HEK293 (cell line): ENCODE measurements around the gene ABLIM3.

ENCODE experiments used
- CTCF ChIA-PET: fragments of 350-600 bp; formaldehyde crosslinking; extraction: SDS; loops from one replicate; lab custom pipeline; 2021; ENCODE audit warnings: antibody characterized with exemption; lab: Yijun Ruan, JAX
- POLR2A ChIA-PET: fragments of 300-600 bp; formaldehyde crosslinking; extraction: SDS; loops from one replicate; lab custom pipeline; 2020; ENCODE audit warnings: antibody characterized with exemption, inconsistent platforms; lab: Yijun Ruan, JAX
- H3K27ac ChIP-seq: fragments of 200-500 bp; sonication (Bioruptor generic); 2 replicates; pipeline ENCODE4 v1.5.1; 2014; ENCODE audit warnings: low read depth, low read length, control low read depth, inconsistent platforms; ENCODE audit errors: extremely low read depth
- H3K36me3 ChIP-seq, 2 experiments: fragments of 200-500 bp in 1 of 2; sonication (Bioruptor generic) in 1 of 2; 1 replicate in 1 of 2; 2 replicates in 1 of 2; pipeline ENCODE4 v1.5.1; 2014 to 2017; ENCODE audit warnings: inconsistent platforms in 2 of 2, low read length in 2 of 2; ENCODE audit not compliant: control insufficient read depth in 2 of 2, insufficient read depth in 1 of 2
- H3K4me1 ChIP-seq: fragments of 200-500 bp; sonication (Bioruptor generic); 2 replicates; pipeline ENCODE4 v1.5.1; 2014; ENCODE audit warnings: mild to moderate bottlenecking, low read length, inconsistent platforms; ENCODE audit not compliant: control insufficient read depth, insufficient read depth
- H3K4me3 ChIP-seq: 2 replicates; pipeline ENCODE4 v1.5.1; 2011; ENCODE audit warnings: low read depth, mild to moderate bottlenecking, control low read depth, low read length, moderate library complexity
- H3K9me3 ChIP-seq: fragments of 200-500 bp; sonication (Bioruptor generic); 2 replicates; pipeline ENCODE4 v1.5.1; 2014; ENCODE audit warnings: low read depth, low read length, inconsistent platforms; ENCODE audit not compliant: control insufficient read depth, insufficient read depth
- CTCF ChIP-seq: fragments of 450-650 bp; formaldehyde crosslinking; IDR thresholded peaks from 2 replicates; pipeline ENCODE4 v1.5.1; 2016; ENCODE audit warnings: missing biosample characterization, missing genetic modification characterization
- HOXA7 ChIP-seq: sonication (generic); formaldehyde crosslinking; IDR thresholded peaks from 2 replicates; pipeline ENCODE4 v1.8.1; 2022; ENCODE audit warnings: missing genetic modification reagents, borderline replicate concordance
- INSM2 ChIP-seq: fragments of 450-650 bp; formaldehyde crosslinking; IDR thresholded peaks from 2 replicates; pipeline ENCODE4 v1.5.1; 2016; ENCODE audit warnings: missing biosample characterization, missing genetic modification characterization
- KLF7 ChIP-seq: fragments of 450-650 bp; formaldehyde crosslinking; IDR thresholded peaks from 2 replicates; pipeline ENCODE4 v1.5.1; 2016; ENCODE audit warnings: missing biosample characterization, missing genetic modification characterization, borderline replicate concordance
- ZBTB49 ChIP-seq: fragments of 450-650 bp; formaldehyde crosslinking; IDR thresholded peaks from 2 replicates; pipeline ENCODE4 v1.5.1; 2016; ENCODE audit warnings: missing biosample characterization, missing genetic modification characterization, low read depth
- ZEB2 ChIP-seq: fragments of 450-650 bp; formaldehyde crosslinking; IDR thresholded peaks from 2 replicates; pipeline ENCODE4 v1.5.1; 2016; ENCODE audit warnings: missing biosample characterization, missing genetic modification characterization
- ZFP41 ChIP-seq: fragments of 450-650 bp; formaldehyde crosslinking; IDR thresholded peaks from 2 replicates; pipeline ENCODE4 v1.5.1; 2016; ENCODE audit warnings: missing biosample characterization, missing genetic modification characterization, borderline replicate concordance
- ZNF175 ChIP-seq: fragments of 450-650 bp; formaldehyde crosslinking; IDR thresholded peaks from 2 replicates; pipeline ENCODE4 v1.5.1; 2016; ENCODE audit warnings: missing biosample characterization, missing genetic modification characterization
- ZNF184 ChIP-seq: fragments of 450-650 bp; IDR thresholded peaks from 2 replicates; pipeline ENCODE4 v1.5.1; 2018; ENCODE audit warnings: missing biosample characterization, mild to moderate bottlenecking, missing genetic modification characterization
- ZNF354C ChIP-seq: fragments of 450-650 bp; formaldehyde crosslinking; IDR thresholded peaks from 2 replicates; pipeline ENCODE4 v1.5.1; 2016; ENCODE audit warnings: missing biosample characterization, missing genetic modification characterization, low read depth, borderline replicate concordance
- ZNF501 ChIP-seq: fragments of 450-650 bp; formaldehyde crosslinking; IDR thresholded peaks from 2 replicates; pipeline ENCODE4 v1.5.1; 2016; ENCODE audit warnings: missing biosample characterization, missing genetic modification characterization
- ZNF521 ChIP-seq: fragments of 450-650 bp; formaldehyde crosslinking; IDR thresholded peaks from 2 replicates; pipeline ENCODE4 v1.5.1; 2017; ENCODE audit warnings: missing biosample characterization, mild to moderate bottlenecking, missing genetic modification characterization
- ZNF596 ChIP-seq: fragments of 450-650 bp; IDR thresholded peaks from 2 replicates; pipeline ENCODE4 v1.5.0; 2018; ENCODE audit warnings: missing biosample characterization, mild to moderate bottlenecking, missing genetic modification characterization, moderate library complexity
- TF ChIP-seq, protein P1 (sequence below): fragments of 450-650 bp; formaldehyde crosslinking; IDR thresholded peaks from 2 replicates; pipeline ENCODE4 v1.5.1; 2016; ENCODE audit warnings: missing biosample characterization, missing genetic modification characterization

The ABLIM3 gene

DNA sequence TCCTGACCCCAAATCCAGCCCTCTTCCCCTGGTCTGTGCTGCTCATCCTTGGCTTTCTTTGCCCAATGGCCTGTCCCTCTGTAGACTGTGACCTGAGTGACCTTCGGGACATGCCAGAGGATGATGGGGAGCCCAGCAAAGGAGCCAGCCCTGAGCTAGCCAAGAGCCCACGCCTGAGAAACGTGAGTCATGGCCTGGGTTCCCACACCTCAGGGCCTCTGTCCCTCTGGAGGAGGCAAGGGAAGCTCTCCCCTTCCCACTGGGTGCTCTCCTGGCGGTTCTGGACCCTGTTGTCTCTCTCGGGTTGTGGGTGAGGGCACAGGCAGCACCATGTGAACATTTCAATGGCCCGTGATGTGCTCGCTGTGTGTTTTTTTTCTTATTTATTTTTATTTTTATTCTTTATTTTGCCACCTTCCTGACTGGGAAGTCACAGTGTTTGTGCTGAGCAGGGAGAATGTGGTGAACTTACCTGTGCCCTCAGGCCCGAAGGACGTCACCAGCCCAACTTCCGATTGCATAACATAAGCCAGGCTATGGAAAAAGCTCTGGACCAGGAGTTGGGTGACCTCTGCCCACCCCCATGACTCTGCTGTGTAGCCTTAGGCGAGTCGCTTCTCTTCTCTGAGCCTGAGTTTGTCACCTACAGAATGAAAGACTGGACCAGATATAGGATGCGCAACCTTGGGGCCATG lies 159.9 kb downstream of the ABLIM3 start (continued):
- TF ChIP-seq, protein P1, sequence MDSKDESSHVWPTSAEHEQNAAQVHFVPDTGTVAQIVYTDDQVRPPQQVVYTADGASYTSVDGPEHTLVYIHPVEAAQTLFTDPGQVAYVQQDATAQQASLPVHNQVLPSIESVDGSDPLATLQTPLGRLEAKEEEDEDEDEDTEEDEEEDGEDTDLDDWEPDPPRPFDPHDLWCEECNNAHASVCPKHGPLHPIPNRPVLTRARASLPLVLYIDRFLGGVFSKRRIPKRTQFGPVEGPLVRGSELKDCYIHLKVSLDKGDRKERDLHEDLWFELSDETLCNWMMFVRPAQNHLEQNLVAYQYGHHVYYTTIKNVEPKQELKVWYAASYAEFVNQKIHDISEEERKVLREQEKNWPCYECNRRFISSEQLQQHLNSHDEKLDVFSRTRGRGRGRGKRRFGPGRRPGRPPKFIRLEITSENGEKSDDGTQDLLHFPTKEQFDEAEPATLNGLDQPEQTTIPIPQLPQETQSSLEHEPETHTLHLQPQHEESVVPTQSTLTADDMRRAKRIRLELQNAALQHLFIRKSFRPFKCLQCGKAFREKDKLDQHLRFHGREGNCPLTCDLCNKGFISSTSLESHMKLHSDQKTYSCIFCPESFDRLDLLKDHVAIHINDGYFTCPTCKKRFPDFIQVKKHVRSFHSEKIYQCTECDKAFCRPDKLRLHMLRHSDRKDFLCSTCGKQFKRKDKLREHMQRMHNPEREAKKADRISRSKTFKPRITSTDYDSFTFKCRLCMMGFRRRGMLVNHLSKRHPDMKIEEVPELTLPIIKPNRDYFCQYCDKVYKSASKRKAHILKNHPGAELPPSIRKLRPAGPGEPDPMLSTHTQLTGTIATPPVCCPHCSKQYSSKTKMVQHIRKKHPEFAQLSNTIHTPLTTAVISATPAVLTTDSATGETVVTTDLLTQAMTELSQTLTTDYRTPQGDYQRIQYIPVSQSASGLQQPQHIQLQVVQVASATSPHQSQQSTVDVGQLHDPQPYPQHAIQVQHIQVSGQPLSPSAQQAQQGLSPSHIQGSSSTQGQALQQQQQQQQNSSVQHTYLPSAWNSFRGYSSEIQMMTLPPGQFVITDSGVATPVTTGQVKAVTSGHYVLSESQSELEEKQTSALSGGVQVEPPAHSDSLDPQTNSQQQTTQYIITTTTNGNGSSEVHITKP, result no peak
- no peak for TF ChIP-seq ZNF184 (tag by site-specific recombination)
- no peak for TF ChIP-seq ZBTB49
- TF ChIP-seq KLF7, result no peak
- TF ChIP-seq INSM2 (tag by site-specific recombination), result no peak
- TF ChIP-seq, all 188 proteins: peak for 0

GRCh38 chr5:149301744-149302380 lies 160.6 kb downstream of the ABLIM3 start:
- H3K27ac ChIP-seq, result no peak overlapping the region
- POLR2A ChIA-PET, result no interaction called here
- TF ChIP-seq ZFP41, result no peak
- no peak for TF ChIP-seq CTCF (tag by site-specific recombination)
- no peak for TF ChIP-seq ZNF521 (tag by site-specific recombination)
- no peak for TF ChIP-seq ZNF175
- TF ChIP-seq ZEB2 (tag by site-specific recombination), result no peak
- no peak for TF ChIP-seq ZNF354C (tag by site-specific recombination)
- no peak for TF ChIP-seq ZNF501
- no peak for TF ChIP-seq ZNF184 (tag by site-specific recombination)
- no peak for TF ChIP-seq HOXA7 (CRISPR knock-in tag)
- TF ChIP-seq, protein P1, result no peak
- TF ChIP-seq ZNF596, result no peak
- no peaks in the 10 kb centered on the region for H3K9me3 ChIP-seq
- H3K4me3 ChIP-seq, result no peak overlapping the region
- CTCF ChIA-PET, result interaction anchor here (1.1 kb wide), 1 partner anchor 31 kb away, joined by 4 read pairs; no protein-coding TSS in a partner anchor
- no peaks in the 10 kb centered on the region for H3K4me1 ChIP-seq
- H3K36me3 ChIP-seq, result no peaks in the 10 kb centered on the region
